GM18909 (cell line): ENCODE measurements around the gene PROSER3.
"Not testable (repeated sequence)": the region's sequence is repeated elsewhere in the genome, so short reads cannot be mapped to it uniquely, and the experiment has no call there.

ENCODE experiments used
- ATAC-seq: cut with Tn5 transposase; IDR thresholded peaks from one replicate; pipeline ENCODE4 v1.9.1; 2021; ENCODE audit warnings: mild to moderate bottlenecking; ENCODE audit not compliant: unreplicated experiment, poor library complexity

The PROSER3 gene

GRCh38 chr19:35721374-35721773, 36.6 kb upstream of the PROSER3 start:
- no peak for ATAC-seq

- no peak for ATAC-seq
Observed at GRCh38 chr19:35722461-35722860, 35.5 kb upstream of the PROSER3 start.

GRCh38 chr19:35722897-35723296, 35.1 kb upstream of the PROSER3 start:
- ATAC-seq = no peak

GRCh38 chr19:35723671-35724070, 34.3 kb upstream of the PROSER3 start:
- no peak for ATAC-seq

- not testable (repeated sequence) for ATAC-seq
Observed at GRCh38 chr19:35724132-35724531, 33.8 kb upstream of the PROSER3 start.

GRCh38 chr19:35724560-35724959, 33.4 kb upstream of the PROSER3 start:
- ATAC-seq = no peak

- no peak for ATAC-seq
Observed at GRCh38 chr19:35725216-35725861, 32.6 kb upstream of the PROSER3 start.

GRCh38 chr19:35727053-35727955, 30.7 kb upstream of the PROSER3 start:
- no peak for ATAC-seq

- no peak for ATAC-seq
Observed at GRCh38 chr19:35727956-35728706, 29.8 kb upstream of the PROSER3 start.

GRCh38 chr19:35729021-35729420, 29.0 kb upstream of the PROSER3 start:
- no peak for ATAC-seq

- no peak for ATAC-seq
Observed at GRCh38 chr19:35729763-35730162, 28.2 kb upstream of the PROSER3 start.

- ATAC-seq = no peak
Observed at GRCh38 chr19:35730326-35730725, 27.6 kb upstream of the PROSER3 start.

GRCh38 chr19:35731353-35731752, 26.6 kb upstream of the PROSER3 start:
- ATAC-seq = no peak

- no peak for ATAC-seq
Observed at GRCh38 chr19:35731779-35732405, 26.1 kb upstream of the PROSER3 start.

GRCh38 chr19:35732540-35733179, 25.3 kb upstream of the PROSER3 start:
- no peak for ATAC-seq

- no peak for ATAC-seq
Observed at GRCh38 chr19:35733180-35734125, 24.5 kb upstream of the PROSER3 start.

GRCh38 chr19:35734273-35734672, 23.7 kb upstream of the PROSER3 start:
- no peak for ATAC-seq

- ATAC-seq = no peak
Observed at GRCh38 chr19:35734889-35735288, 23.1 kb upstream of the PROSER3 start.
